ENCODE data around the gene DENND4C. TPM values are rescaled to one million over a fixed set of nuclear protein-coding genes. Genes with fewer than 3 reads are reported as not detected.

The DENND4C gene
- total RNA-seq, 2 experiments from 2014 or later: 18.8 to 28.6 TPM

GRCh38 chr9:19286634-19287188 is 56.2 kb downstream of the DENND4C start:
- no peak for DNase-seq (ENCODE audit: low spot score)
- Histone ChIP-seq H4K20me1 (ENCODE audit: insufficient read depth, low read length) (0 out of 2 replicates have a peak, but pooled peaks cover 4% of the 10 kb centered on the region), H3K79me2 (ENCODE audit: insufficient read depth, low read depth, low read length) (no peaks in the 10 kb centered on the region), H3K27ac (ENCODE audit: low read depth, low read length, poor library complexity, severe bottlenecking) (no peak overlapping the region), H3K4me2 (ENCODE audit: low read length) (no peak overlapping the region), H3K4me1 (ENCODE audit: insufficient read depth, low read length, poor library complexity, severe bottlenecking) (no peaks in the 10 kb centered on the region), H3K4me3 (ENCODE audit: low read depth, low read length, poor library complexity, severe bottlenecking) (no peak overlapping the region), H3K9me2 (ENCODE audit: insufficient read depth, low read length) (no peaks in the 10 kb centered on the region), H2AFZ (ENCODE audit: low read length) (no peak overlapping the region), H3K9me3 (ENCODE audit: low read length) (no peaks in the 10 kb centered on the region), H3K36me3 (ENCODE audit: insufficient read depth, low read length) (peaks cover 10% of the 10 kb centered on the region; the same call in 1 of the 2 replicates)
- ChIA-PET POLR2A (no interaction called here), CTCF (ENCODE audit: unreplicated experiment) (no interaction called here)
- intact Hi-C loops (cut with micrococcal nuclease; ENCODE audit: unreplicated experiment): no loop called here
- TF ChIP-seq, protein P1, sequence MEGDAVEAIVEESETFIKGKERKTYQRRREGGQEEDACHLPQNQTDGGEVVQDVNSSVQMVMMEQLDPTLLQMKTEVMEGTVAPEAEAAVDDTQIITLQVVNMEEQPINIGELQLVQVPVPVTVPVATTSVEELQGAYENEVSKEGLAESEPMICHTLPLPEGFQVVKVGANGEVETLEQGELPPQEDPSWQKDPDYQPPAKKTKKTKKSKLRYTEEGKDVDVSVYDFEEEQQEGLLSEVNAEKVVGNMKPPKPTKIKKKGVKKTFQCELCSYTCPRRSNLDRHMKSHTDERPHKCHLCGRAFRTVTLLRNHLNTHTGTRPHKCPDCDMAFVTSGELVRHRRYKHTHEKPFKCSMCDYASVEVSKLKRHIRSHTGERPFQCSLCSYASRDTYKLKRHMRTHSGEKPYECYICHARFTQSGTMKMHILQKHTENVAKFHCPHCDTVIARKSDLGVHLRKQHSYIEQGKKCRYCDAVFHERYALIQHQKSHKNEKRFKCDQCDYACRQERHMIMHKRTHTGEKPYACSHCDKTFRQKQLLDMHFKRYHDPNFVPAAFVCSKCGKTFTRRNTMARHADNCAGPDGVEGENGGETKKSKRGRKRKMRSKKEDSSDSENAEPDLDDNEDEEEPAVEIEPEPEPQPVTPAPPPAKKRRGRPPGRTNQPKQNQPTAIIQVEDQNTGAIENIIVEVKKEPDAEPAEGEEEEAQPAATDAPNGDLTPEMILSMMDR (conservative IDR thresholded peaks at IDR 0.05; ENCODE audit: low read length): no peak
- no peak for TF ChIP-seq EZH2phosphoT487 (IDR thresholded peaks at IDR 0.05; ENCODE audit: borderline replicate concordance, low read depth, low read length)
- BruUV-seq (replicated peaks): no TSS peak

GRCh38 chr9:19288081-19288480 is 57.6 kb downstream of the DENND4C start:
- H2AFZ ChIP-seq (ENCODE audit: low read length): no peak overlapping the region
- H3K4me2 ChIP-seq (ENCODE audit: low read length): no peak overlapping the region
- peaks cover 14% of the 10 kb centered on the region; the same call in 1 of the 2 replicates for H3K36me3 ChIP-seq (ENCODE audit: insufficient read depth, low read length)
- CTCF ChIA-PET (ENCODE audit: unreplicated experiment): no interaction called here
- DNase-seq (ENCODE audit: low spot score): no peak
- intact Hi-C loops (cut with micrococcal nuclease; ENCODE audit: unreplicated experiment): no loop called here
- no peak for TF ChIP-seq EZH2phosphoT487 (IDR thresholded peaks at IDR 0.05; ENCODE audit: borderline replicate concordance, low read depth, low read length)
- H3K4me3 ChIP-seq (ENCODE audit: low read depth, low read length, poor library complexity, severe bottlenecking): no peak overlapping the region
- H3K27ac ChIP-seq (ENCODE audit: low read depth, low read length, poor library complexity, severe bottlenecking): no peak overlapping the region
- no peaks in the 10 kb centered on the region for H3K79me2 ChIP-seq (ENCODE audit: insufficient read depth, low read depth, low read length)
- POLR2A ChIA-PET: no interaction called here
- no peaks in the 10 kb centered on the region for H3K4me1 ChIP-seq (ENCODE audit: insufficient read depth, low read length, poor library complexity, severe bottlenecking)
- no TSS peak for BruUV-seq (replicated peaks)
- no peaks in the 10 kb centered on the region for H3K9me2 ChIP-seq (ENCODE audit: insufficient read depth, low read length)
- H4K20me1 ChIP-seq (ENCODE audit: insufficient read depth, low read length): 0 out of 2 replicates have a peak, but pooled peaks cover 4% of the 10 kb centered on the region
- H3K9me3 ChIP-seq (ENCODE audit: low read length): no peaks in the 10 kb centered on the region

DNA sequence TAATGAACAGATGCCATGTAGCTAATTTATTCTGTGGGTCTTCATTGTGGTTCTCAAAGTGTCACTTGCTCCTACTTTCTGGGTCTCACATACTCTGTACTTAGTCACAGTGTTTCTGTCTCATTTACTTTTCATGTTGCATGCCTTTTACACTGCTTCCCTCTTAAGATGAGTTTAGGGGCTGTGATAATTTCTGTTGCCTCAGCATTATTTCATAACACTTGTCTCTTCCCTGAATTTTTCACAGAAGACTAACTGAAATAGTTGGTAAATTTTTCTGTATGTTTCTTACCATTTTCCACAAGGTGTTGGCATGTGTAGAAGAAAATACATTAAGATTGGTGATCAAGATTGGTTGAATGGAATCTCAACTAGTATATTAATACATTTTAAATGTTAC is 59.6 kb downstream of the DENND4C start:
- Histone ChIP-seq H3K36me3 (ENCODE audit: insufficient read depth, low read length) (peaks cover 17% of the 10 kb centered on the region; the same call in 1 of the 2 replicates), H4K20me1 (ENCODE audit: insufficient read depth, low read length) (0 out of 2 replicates have a peak, but pooled peaks cover under 1% of the 10 kb centered on the region), H3K4me2 (ENCODE audit: low read length) (no peak overlapping the region), H3K27ac (ENCODE audit: low read depth, low read length, poor library complexity, severe bottlenecking) (no peak overlapping the region), H3K9me2 (ENCODE audit: insufficient read depth, low read length) (no peaks in the 10 kb centered on the region), H3K9me3 (ENCODE audit: low read length) (no peaks in the 10 kb centered on the region), H3K4me1 (ENCODE audit: insufficient read depth, low read length, poor library complexity, severe bottlenecking) (no peaks in the 10 kb centered on the region), H3K4me3 (ENCODE audit: low read depth, low read length, poor library complexity, severe bottlenecking) (no peak overlapping the region), H3K79me2 (ENCODE audit: insufficient read depth, low read depth, low read length) (no peaks in the 10 kb centered on the region), H2AFZ (ENCODE audit: low read length) (no peak overlapping the region)
- DNase-seq (ENCODE audit: low spot score): no peak
- ChIA-PET POLR2A (no interaction called here), CTCF (ENCODE audit: unreplicated experiment) (no interaction called here)
- no peak for TF ChIP-seq EZH2phosphoT487 (IDR thresholded peaks at IDR 0.05; ENCODE audit: borderline replicate concordance, low read depth, low read length)
- TF ChIP-seq, protein P1 (conservative IDR thresholded peaks at IDR 0.05; ENCODE audit: low read length): no peak
- intact Hi-C loops (cut with micrococcal nuclease; ENCODE audit: unreplicated experiment): no loop called here
- no TSS peak for BruUV-seq (replicated peaks)
